Amniotic stem cell (primary cell): ENCODE measurements around the gene ANKRD55.
"Not testable (repeated sequence)": the region's sequence is repeated elsewhere in the genome, so short reads cannot be mapped to it uniquely, and the experiment has no call there.

Experiments
- DNase-seq: peaks from one replicate; lab custom pipeline; 2025; lab: John Stamatoyannopoulos, UW

Gene ANKRD55

DNA sequence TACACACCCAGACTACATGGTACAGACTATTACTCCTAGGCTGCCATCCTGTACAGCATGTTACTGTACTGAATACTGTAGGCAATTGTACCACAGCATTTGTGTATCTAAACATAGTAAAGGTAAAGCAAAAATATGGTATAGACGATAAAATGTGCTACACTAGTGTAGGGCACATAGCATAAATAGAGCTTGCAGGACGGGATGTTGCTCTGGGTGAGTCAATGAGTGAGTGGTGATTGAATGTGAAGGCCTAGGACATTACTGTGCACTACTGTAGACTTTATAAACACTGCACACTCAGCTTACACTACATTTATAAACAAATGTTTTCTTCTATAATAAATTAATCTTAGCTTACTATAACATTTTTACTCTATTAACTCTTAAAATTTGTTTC is 25.6 kb downstream of the ANKRD55 start:
- DNase-seq, result no peak

DNA sequence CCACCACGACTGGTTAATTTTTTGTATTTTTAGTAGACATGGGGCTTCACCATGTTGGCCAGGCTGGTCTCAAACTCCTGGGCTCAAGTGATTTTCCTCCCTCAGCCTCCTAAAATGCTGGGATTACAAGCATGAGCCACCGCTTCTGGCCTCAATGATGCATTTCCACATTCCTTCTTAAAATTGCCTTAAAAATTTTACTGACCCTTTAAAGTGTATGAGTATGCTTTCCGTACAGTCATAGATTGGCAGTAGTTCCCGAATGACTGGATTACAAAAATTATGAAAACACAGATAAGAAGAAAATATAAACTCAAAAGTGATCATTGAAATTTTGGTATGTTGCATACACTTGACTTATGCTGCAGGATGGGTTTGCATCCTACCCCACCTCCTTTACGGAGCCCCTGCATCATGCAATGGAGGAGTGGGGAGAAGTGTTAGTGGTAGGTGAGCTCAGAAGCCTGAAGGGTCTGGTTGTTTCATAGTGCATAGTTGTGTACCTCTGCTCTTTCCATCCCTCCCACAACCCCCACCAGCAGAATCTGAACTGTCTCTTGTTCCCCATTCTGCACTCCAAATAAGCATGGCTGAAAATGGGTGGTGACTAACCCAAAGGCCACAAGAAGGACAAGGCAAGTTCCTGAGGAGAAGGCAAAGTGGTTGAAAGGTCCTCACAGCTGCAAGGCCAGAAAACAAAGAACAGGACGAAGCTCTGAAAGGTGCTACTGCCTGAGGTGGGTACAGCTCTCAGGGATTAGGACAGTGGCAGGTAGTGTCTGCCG is 26.8 kb downstream of the ANKRD55 start:
- DNase-seq, result no peak

DNA sequence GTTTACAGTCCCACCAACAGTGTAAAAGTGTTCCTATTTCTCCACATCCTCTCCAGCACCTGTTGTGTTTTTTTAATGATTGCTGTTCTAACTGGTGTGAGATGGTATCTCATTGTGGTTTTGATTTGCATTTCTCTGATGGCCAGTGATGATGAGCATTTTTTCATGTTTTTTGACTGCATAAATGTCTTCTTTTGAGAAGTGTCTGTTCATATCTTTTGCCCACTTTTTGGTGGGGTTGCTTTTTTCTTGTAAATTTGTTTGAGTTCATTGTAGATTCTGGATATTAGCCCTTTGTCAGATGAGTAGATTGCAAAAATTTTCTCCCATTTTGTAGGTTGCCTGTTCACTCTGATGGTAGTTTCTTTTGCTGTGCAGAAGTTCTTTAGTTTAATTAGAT is 29.2 kb downstream of the ANKRD55 start:
- not testable (repeated sequence) for DNase-seq

DNA sequence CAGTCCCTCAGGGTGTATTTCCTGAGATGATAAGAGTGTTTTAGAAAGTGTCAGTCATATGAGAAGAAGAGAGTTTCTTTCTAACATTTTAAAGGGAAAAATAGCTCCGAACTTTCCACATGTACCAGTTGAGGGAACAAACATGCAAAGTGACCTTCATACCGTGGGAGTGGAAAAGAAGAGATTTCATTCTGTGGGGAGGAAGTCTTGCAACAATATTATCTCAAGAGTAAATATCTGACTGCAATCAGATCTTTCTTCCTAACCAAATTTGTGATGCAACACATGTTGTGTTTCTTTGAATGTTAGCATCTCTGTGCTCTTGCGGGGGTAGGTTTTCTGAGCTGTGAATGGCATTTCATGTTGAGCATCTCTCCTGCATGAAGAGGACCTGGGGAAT is 30.6 kb downstream of the ANKRD55 start:
- no peak for DNase-seq

DNA sequence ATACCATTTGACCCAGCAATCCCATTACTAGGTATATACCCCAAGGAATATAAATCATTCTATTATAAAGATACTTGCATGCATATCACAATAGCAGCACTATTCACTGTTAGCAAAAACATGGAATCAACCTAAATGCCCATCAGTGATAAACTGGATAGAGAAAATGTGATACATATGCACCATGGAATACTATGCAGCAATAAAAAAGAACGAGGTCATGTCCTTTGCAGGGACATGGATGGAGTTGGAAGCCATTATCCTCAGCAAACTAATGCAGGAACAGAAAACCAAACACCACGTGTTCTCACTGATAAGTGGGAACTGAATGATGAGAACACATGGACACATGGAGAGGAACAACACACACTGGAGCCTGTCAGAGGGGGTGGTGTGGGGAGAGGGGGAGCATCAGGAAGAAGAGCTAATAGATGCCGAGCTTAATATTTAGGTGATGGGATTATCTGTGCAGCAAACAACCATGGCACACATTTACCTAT is 31.3 kb downstream of the ANKRD55 start:
- not testable (repeated sequence) for DNase-seq

DNA sequence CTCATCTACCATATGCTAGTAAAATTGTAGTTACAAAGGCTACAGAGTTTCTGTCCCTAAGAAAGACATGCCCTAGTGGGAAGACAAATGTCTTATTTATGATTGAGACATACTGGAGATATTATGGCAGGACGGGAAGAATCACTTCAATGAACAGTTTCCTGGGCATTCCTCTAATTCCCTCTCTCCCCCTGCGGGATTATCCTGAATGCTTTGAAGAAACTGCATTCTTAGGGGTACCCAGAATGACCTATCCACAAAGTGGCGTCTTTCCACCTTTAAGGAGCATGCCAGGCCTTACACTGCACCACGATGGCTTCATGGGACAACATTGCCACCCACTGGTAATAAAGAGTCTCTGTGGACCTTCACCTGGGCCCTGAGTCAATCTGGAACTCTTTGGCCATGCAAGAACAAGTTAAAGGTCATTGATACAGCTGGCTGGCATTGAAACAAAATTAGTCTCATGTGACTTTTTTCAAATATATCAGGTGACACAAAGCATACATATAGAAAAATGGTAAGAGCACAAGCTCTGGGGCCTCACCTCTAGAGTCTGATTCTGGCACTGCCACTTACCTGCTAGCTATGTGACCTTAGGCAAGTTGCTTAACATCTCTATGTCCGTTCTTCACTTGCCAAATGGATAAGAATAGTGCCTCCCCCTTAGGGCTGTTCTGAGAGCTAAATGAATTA is 32.0 kb downstream of the ANKRD55 start:
- DNase-seq, result peak; percentile 25

DNA sequence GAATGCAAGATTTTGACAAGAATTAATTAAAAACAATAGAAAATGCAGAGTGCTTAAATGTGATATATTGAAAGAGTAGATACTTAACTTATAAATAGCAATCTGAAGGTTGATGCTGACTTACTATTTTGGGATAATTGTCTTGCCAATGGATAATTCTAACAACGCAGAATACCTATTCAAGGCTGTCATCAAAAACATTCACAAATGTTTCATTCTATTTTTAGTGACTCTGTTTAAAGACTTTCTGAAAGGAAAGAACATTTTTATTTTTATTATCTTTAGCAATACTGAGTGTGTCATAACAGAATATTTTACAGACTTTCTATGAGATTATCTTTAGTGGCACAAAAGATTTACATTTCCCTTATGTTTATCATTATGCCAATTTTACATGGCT is 38.1 kb downstream of the ANKRD55 start:
- DNase-seq, result no peak

DNA sequence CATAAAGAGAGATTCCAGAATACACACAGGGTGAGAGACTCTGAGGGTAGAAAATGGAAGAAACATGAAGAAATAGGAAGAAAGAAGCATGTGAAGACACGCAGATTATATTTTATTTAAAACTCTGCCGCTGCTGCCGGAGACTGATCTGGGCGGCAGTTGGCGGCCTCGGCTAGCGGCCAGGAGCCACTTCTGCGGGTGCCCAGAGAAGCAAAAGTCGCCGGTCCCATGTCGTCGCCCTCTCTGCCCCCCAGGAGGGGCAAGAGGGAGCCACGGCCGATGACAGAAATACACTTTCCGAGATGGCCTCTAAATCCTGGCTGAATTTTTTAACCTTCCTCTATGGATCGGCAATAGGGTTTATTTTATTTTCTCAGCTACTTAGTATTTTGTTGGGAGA is 40.9 kb downstream of the ANKRD55 start:
- no peak for DNase-seq

DNA sequence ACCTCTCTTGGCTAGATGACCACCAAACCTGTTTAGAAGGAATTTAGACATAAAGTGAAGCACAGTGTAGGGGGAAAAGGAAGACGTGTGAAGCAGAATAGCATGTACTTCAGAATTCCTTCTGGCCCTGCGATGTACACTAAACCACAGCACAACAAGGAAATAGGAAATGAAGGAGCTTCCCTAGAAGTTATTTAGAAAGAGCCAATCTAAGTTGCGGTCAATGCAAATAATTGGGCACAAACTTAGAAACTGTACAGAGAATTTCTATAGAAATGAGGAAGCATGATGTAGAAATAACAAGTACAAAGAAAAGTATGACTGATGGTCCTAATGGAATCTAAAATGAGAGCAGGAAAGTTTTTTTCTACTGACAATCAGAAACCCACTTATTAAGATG is 41.5 kb downstream of the ANKRD55 start:
- no peak for DNase-seq

DNA sequence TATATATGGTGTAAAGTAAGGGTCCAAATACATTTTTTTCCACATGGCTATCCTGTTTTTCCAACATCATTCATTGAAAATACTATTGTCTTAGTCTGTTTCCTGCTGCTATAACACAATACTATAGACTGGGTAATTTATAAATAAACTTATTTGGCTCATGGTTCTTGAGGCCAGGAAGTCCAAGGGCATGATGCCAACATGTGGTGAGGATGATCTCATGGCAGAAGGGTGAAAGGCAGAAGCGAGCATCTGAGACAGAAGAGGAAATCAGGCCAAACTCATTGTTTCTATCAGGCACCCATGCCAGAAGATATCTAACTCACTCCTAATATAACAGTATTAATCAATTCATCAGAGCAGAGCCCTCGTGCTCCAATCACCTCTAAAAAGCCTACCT is 42.6 kb downstream of the ANKRD55 start:
- DNase-seq, result no peak

DNA sequence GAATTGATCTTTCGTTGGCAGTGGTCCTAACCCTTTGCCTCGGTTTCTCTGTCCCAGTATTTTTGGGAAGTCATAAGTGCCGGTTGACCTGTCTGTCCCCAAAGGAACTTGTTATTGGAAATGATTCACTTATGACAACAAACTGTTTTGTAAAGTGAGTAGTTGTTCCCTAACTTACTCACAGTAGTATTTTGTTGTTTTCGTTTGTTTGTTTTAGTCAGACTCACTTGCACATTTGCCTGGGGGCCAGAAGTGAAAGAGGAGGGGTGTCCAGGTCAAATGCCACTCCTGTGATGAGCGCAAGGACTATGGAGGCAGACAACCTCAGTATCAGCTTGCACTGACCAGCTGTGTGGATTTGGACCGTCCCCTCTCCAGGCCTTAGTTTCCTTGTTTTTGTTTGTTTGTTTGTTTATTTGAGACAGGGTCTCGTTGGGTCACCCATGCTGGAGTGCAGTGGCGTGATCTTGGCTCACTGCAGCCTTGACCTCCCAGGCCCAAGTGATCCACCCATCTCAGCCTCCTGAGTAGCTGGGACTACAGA is 47.3 kb downstream of the ANKRD55 start:
- no peak for DNase-seq

DNA sequence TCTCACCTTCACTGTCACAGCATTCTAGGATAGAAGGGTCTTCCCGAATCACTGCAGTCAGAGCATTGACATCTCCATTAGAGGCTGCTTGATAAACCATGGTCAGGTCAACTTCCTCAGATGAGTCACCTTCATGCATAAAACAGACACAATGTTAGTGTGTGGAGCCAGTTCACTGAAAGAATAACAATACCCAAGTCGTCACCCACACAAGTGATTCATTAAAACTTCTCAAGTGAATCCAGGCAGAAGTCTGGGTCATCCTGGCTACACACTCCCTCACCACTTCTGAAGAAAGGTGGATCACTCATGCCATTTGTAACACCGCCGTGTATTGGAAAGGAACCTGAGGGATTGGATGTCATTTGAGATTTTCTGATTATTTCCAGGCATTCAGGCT is 49.6 kb downstream of the ANKRD55 start:
- no peak for DNase-seq

DNA sequence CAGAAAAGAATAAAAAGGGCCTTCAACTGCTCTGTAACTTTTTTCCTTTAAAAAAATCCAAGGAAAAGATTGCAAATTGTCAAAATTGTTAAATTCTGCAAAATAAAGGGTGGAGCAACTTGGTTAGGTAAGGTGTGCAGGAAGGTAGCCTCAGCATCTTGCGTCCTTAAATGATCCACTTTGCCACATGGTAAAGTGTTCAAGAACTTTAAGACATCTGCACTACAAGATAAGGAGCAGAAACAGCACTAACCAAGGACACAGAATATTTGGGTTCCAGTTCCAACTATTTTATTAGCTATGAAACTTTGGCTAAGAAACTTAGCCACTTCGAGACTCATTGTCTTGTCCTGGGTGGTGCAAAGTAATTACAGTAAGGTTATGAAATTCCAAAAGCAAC is 53.7 kb downstream of the ANKRD55 start:
- DNase-seq, result no peak

DNA sequence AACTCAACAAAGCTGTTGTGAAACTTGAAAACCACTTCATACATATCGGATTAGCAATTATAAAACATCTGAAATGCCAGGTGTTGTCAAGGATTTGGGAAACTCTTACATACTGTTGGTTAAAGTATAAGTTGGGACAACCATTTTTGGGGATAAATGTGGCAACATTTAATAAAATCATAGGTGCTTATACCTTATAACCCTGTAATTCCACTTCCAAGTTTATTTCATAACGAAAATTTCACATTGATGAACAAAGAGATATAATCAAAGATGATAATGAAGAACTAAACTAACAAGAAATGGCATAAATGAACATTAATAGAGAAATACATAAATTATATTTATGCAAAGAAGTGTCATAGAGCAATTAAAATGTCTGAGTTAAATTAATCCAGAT is 54.3 kb downstream of the ANKRD55 start:
- no peak for DNase-seq

DNA sequence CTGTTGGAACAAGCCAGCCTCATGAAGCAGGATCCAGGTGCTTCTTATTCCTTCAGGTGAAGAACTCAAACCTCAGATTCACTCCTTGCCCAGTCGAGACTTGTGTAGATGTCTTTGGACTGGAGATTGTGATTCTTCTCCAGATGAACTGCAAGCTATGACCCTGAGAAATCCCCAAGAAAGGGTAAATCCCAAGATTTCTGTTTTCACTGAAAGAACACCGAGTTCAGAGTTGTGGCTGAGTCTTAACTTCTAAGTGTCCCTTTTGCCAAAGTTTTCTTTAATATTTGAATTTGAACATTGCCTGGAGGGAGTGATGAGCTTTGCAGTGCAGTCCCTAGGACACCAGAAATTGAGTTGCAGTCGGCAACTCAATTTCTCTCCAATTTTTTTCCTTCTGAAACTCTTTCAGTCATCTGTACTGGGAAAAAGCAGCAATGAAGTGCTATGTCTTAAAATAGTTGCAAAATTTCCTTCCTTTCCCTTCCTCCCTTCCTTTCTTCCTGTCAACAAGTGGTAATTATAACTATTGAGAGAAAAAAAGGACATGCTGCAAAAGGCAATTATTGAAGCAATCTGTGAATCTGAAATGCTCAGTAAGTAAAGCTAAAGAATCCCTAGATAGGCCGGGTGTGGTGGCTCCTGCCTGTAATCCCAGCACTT is 56.1 kb downstream of the ANKRD55 start:
- no peak for DNase-seq

DNA sequence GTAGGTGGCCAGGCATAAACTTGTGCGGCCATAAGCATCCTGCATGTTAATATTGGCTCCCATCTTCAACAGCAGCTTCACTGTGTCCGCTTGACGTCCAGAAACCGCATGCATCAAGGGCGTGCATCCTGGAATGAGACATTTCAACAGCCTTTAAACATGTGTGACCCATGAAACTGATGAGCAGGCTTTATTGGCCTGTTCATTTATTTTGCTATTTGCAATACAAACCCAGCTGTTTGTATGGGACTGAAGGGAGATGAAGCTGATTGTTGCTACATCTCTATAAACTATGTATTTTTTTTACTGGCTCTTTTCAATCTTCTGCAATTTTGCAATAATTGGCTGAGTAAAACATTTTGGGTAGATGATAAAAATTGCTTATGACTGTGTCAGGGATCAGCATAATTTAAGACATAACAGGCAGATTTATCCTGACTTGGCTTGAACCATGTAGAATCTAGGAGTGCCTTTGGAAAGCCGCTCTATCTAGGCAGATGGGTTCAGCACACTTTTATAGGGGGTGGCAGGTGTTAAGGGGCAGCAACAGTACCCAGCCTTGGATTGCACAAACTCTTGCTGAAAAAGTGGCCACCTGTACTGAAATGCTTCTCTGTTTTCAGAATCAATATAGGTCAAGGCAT is 56.9 kb downstream of the ANKRD55 start:
- DNase-seq, result no peak

DNA sequence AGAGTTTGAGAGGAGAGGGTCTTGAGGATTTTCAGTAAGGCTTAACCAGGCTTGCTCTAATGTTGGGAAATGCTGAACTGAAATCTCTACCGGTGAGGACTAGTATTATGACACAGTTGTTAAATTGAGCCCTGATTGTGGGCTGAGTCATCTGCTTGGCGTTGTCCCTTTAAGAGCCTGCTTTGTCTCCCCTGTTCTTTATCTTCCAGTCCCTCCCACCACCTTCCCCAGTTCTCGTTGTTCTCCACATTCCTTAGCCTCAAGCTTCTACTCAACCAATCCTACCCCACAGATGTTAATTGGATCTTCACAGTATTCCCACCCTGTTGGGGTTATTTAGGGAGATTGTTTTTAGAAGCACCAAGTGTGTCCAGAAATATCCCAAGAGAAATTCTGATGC is 57.6 kb downstream of the ANKRD55 start:
- DNase-seq, result no peak

DNA sequence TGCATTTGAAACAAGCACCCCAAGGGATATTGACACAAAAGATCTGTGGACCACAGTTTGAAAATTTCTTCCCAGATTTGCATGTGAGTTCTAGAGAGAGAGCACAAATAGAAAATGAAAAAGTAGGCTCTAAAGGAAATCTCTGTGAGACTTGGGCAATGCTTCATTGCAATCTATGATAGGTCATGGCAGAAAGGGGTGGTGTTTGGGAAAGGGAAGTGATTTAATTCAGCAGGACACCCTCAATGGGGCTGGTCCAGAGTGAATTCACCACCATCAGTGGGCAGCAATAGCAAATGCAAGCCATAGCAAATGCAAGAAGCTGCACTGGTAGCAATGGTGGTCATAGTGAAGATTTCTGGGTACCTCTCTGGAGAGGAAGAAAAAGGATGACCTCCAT is 58.1 kb downstream of the ANKRD55 start:
- no peak for DNase-seq

DNA sequence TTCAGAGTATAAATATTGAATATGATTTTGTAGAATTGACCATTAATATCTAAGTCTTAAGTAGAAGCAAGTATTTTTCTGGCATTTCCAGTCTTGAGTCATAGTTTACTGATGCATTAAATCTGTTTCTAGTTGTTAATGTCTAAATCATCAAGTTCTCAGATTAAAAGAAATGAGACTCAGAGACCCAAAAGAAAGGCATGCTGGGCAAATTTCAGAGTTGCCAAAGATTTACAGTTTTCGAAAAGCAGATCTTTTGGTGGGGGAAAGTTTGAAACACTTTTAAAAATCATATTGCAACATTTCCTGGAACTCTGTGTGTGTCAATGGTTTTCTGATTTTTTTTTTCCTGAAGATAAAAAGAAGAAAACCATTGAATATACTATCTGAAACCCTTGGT is 60.9 kb downstream of the ANKRD55 start:
- no peak for DNase-seq

DNA sequence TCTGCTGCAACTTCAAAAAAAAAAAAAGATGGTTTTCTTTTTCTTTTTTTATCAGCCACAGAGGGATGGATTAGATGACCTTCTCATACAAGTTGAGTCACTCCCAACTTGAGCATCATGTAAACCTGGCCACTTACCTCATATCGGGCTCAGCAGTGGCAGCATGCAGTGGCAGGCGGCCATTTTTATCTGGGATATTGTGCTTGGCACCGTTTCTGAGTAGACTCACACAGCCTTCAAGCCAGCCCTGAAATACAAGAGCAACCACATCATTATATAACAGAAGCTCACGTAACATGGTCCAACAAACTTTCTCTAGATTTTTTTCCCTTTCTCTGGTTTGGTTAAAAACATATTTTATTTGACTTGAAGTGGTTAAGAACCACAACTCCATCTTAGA is 62.6 kb downstream of the ANKRD55 start:
- no peak for DNase-seq

DNA sequence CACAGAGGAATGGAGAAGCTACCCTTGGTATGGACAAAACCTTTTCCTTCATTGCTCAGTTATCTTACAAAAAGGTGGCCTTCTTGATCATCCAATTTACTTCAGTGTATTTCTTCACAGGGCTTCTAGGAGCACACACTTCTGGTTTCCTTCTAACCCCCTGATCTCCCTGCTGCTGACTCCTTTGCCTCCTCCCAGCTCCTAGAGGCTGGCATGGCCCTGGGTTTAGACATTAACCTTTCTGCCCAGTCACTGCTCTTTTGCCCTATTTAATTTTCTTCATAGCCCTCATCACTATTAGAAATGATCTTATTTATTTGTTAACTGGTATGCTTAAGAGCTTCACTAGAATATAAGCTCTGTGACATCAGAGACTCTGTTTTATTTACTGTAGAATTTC is 63.2 kb downstream of the ANKRD55 start:
- no peak for DNase-seq

DNA sequence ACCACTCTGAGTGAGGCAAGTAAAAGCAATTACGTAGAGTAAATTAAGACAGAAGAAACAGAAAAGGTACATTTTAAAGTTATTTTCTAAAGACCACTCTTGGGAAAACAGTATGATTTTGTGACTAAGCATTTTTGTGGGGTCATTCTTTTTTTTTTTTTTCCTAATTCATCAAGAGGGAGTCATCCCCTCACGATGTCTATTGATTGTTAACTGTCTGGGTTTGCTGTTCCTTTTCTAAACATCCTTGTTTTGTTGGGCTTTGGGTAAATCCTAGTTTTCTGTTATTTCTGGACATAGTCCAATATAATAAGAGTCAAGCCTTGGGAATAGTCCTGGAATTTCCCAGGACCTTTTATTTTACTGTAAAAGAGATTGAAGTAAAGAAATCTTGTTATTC is 63.8 kb downstream of the ANKRD55 start:
- no peak for DNase-seq
